Measurements from ENCODE around the gene SLC8A3.
A peak's percentile ranks its signal among the peaks of the same experiment; 100 is the strongest.

Gene SLC8A3

DNA sequence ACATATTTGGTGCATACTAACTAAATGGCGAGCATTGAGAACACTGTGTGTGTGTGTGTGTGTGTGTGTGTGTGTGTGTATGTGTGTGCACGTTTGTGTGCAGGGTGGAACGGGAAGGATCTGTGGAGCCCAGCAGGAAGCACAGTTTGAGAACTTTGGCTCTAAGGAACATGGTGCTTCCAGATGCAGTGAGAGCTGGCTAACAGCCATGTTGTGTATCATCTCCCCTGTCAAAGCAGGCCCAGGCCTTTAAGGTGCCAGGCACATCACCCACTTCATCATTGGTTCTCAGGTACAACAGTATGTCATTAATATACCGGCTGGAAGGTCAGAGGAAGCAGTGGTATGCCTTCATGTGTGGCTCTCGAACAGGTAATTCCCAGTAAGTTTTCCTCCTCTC is 72.5 kb downstream of the SLC8A3 start:
- DNase-seq = no peak

DNA sequence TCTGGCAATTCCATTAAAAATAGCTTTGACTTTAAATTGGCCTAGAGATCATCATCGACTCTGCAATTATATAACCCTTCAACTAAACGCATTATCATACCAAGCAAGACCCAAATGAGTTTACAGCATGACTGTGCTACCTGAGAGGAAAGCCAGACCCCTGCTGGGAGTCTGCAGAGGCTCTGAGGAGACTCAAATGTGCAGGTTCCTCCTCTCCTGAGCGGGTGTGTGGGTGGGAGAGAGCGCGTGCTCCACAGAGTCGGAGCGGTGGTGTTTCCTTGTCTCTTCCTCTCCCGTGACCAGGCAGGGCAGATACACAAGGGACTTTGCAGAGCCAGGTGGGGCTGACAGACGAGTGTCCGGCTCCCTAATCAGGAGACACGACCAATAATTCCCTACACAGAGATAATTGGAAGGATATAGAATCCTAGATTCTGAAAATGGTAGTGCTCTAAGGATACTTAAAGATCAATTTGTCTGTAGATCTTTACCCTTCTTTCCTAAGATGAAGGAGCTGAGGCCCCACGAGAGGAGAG is 74.1 kb downstream of the SLC8A3 start:
- DNase-seq = no peak

DNA sequence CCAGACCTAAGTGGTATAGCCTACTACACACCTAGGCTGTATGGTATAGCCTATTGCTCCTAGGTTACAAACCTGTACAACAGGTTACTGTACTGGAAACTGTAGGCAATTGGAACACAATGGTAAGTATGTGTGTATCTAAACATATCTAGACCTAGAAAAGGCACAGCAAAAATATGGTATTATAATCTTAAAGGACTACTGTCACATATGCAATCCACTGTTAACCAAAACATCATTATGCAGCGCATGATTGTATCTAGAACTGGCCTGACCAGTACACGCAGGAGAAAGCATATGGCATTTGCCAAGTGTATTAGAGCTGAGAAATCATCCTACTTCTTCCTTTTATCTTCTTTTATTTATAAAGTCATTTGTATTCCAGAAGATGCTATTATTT is 75.5 kb downstream of the SLC8A3 start:
- DNase-seq = no peak

DNA sequence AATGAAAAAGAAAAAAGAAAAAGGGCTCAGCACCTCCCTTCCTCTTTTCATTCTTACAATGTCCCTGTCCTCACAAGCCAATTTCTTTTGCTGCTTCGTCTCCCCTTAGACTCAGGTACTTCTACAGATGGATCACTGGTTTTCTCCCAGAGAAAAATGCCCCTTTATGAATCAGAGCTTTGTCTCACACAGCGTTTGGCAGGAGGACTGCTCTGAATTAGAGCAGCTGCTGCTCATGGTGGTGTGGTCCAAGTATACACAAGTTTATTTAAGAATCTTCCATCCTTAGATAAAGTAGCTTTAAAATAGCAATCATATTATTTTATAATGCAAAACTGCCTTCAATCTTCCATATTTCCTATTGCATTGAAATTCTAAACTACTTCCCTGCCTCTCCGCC is 80.3 kb downstream of the SLC8A3 start:
- DNase-seq = no peak

DNA sequence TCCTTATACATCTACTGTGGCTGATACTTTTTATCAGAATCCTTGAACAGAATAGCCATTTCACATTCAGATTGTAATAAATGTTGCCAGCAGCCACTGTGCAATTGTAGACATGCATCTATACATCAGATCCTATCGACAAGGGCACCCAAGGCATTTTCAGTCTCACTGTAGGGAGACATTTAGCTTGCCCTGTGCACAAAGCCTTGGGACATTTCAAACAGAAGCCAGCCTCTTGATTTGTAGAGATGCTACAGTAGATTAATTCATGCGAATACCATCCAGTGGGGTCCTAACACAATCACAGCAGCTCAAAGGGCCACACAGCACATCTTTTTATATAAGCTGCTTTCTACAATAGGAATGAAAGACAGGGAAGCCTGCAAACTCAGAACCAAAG is 81.4 kb downstream of the SLC8A3 start:
- DNase-seq = no peak

DNA sequence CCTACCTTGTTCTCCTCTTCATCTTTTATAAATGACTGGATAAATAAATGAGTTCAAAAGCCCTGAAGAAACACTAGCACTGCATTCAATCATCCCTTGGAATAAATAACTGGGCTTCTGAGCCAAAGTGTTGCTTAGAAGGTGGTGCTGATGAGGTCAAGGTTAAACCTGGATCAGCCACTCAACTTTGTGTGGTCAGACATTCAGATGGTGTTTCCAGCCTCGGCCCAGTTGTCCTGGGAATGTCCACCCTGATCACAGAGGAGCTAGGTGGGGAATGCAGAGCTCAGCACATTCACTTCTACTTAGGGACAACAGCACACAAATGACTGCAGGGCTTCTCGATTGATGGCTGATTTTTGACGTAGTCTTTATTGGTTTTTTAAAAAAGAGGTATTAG is 88.7 kb downstream of the SLC8A3 start:
- no peak for DNase-seq

DNA sequence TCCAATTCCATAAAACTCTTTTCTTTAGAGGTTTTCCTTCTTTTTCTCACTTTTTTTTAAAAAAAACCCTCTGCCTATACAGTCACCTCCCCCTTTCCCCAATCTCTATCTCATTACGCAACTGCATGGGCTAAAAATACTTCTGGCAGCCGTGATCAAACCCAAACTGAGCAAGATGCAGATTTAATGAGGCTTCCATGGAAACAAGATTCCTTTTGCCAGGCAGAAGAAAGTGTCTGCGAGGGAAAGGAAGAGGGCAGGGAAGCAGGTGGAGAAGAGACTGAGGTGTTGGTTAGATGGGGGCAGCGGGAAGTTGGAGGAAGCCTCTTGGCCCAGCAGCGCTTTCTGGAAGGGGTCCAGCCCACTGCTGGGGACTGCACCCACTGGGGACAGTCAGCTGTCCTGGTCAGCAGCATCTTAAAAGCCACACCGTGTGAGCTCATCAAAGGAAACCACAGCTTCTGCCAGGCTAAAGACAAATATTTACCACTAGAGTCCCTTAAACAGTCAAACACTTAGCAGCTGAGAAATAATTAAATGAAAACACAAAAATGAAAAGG is 90.4 kb downstream of the SLC8A3 start:
- no peak for DNase-seq

DNA sequence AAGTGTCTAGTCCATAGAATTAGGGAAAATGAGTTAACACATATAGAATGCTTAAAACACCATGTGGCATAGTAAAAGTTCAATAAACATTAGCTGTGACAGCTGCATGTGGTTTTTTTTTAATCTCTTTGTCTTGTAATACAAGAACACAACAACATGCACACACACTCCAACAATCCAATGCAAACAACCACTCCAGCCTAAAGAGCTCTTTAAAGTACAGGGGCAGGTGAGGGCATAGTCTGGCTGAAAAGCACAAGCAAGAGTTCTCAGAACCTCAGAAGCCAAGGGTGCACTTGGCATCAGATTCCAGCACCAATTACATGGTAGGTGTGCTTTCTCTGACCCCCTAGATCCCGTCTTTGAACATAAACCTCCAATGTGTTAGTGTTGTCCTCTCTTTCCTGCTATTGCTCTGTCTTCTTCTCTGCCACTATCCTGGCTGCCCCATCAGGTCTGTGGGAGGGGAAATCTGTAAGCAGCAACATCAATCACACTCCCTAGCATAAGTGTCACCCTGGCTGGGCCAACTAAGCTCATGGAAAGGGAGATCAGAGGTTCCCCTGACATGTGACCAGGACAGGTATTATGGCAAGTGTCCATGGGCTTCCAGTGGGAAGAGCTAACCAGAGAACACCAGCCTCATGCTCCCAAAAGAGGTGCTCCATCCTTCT is 91.0 kb downstream of the SLC8A3 start:
- no peak for DNase-seq

DNA sequence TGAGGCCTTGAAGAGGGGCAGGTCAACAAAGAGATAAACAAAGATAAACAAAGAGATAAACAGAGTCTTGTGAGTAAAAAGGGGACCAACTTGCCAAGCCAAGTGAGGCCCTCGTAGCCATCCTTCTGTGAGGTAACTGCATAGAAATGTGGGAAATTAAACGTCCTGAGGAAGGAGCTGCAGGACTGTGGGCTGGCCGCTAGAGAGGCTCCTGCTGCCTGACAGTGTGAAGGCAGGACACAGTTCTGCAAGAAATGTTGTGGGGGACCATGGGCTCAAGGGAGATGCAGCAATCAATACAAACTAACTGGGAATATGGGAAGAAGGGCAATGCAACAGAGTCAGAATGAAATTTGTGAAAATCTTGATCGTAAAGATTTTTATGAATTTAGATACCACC is 91.9 kb downstream of the SLC8A3 start:
- DNase-seq = no peak

DNA sequence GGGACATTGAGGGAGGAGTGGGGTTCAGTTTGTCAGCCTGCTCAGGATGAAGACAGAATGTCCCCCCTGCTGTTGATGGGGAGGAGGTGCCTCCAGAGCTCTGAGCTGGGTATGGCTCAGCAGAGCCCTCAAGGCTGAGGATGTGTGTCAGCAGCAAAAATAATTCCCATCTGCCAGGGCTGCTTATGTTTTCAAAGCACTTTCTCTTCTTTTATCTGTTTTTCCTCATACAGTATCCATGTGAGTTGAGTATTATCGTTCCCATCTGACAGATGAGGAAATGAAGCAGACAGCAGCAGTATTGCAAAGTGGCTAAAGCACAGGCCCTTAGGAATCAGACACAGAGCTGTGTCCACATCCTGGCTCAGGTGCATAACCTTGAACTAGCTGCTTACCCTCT is 94.1 kb downstream of the SLC8A3 start:
- DNase-seq = no peak

DNA sequence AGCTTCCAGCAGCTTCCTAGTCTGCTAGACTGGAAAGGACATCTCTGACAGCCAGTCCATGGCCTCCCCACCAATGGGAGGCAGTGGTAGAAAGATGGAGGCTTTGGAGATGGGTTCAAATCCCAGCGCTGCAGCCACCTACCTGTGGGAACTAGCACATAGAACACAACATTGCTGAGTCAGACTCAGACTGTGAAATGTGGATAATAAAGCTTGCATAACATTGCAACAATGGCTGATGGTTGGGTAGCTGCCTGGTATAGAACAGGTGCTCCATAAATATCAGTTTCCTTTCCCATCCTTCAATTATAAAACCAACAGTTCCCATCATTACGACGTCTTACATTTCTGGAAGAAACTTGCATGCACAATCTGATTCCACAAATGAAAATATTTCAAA is 94.6 kb downstream of the SLC8A3 start:
- no peak for DNase-seq

DNA sequence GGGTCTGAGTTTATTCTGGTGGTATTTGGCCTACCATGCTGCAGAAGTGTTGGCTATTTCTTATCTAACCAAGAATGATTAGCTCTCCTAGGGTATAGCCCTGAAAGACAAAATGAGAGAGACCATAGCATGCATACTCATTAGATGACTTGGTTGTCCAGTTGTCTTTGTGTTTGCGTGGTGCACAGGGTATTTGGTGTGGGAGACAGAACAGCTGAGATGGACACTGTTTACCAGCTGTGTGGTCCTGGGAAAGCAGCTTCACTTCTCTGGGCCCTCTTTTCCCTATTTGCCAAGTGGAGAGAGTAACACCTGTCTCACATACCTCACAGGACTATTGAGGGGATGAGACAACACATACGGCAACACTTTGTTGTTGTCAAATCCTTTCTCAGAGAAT is 95.6 kb downstream of the SLC8A3 start:
- DNase-seq = no peak

DNA sequence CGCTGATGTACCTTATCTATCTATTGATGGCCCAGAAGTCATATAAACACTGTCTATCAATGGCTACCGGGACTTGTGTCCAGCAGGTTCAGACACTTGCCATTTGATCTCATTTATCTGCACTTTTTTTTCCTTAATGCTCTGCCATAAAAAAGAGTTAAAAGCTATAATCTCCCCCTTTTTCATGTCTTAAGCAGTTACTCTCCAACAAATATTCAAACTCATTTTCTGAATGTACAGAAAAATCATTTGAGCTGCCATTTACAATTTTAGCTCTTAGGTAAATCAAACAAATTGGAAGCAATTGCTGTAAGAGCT is 101.4 kb downstream of the SLC8A3 start:
- no peak for DNase-seq

DNA sequence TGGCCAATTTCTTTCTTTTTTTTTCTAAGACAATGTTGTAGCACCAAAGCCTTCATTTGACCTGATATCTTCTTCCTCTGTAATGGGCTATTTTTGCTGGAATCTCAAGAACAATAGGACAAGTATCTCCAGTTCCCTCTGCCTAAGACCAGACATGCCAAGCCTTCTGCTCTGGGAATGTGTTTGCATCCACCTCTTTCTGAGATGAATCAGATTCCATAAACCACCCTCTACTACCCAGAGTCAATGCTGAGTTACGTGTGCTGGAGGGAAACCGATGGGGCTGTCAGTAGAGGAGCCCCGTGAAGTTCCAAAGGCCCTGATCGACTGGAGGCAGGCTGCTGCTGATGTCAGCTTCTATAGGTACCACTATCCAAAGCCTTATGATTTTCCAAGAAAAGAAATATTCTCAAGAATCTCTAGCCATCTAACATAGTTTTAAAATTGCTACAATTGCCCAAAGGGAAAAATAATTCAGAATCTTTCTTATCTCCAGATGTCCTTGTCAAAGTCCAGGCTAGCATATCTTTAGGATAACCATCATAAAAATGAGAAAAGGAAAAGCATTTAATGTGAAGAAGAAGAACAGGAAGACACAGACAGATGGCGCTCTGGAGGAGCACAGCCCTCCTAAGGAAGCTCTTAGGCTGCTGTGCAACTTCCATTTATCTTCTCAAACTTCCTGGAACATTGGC is 101.9 kb downstream of the SLC8A3 start:
- peak; percentile 5 for DNase-seq

DNA sequence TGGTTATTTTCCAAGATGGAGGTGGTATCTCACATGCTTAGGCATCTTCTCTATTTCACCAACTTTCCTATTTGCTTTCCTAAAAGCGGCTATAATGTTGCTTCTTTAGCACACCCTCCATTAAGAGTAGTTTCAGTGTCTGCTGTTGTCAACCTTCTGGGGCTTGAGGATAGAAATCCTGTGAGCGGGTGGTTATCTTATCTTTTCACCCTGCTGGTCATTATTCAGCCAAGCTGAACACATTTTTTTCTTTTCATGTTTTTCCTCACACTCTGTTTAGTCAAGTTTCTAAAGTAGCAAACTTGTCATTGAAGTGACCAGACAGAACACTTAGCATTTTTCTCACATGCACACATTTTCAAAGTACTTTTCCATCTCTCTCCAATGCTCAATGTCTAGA is 104.5 kb downstream of the SLC8A3 start:
- no peak for DNase-seq

DNA sequence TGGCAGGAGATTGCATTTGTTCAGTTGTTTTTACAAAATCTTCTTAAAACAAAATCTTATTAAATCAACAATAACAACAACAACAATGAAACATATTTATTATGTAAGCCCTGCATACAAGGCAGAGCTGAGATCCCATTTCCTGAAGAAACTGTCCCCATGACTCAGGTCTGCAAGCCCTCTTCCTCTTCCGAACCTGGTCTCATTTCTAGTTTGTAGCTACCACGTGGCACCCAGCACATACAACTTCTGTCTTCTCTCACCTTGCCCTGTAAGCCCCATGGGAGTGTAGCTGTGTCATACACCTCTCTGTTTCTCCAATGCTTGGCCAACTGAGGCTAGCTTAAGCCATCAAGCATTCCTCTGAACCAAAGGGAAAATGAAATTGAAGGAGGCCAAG is 106.4 kb downstream of the SLC8A3 start:
- no peak for DNase-seq

DNA sequence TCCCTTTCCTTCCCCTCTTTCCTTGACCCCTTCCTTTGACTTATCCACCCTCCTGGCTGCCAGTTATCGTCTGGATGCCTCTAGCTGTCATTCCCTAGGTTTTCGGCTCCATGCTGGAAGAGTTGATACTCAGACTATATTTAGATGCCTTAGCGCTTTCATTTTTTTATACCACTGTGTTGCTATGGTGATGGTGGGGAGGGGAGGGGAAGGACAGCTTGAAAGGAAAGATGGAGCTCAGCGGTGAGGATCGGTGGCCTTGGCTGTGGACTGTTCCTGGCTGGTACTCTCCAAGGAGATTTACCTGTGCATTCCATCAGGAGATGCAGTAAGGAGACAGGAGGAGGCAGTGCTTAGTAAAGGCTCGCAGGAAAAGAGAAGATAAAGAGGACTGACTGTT is 108.7 kb downstream of the SLC8A3 start:
- no peak for DNase-seq

DNA sequence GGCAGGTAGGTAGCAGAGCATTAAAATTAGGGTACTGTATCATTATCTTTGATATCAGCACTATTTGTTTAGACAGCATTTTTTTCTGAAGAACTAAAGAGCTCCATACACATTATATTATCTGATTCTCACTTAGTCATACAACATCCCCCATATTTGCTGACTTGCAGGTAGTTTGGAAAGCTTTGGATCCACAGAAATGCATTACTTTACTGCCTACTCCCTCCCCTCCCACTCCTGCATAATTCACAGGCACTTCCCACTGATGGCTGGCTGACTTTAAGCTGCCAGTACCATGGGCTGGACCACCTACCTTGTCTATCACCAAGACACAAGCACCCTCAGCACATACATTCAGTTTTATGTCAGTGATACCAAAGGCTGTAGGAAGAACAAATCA is 110.4 kb downstream of the SLC8A3 start:
- DNase-seq = no peak

DNA sequence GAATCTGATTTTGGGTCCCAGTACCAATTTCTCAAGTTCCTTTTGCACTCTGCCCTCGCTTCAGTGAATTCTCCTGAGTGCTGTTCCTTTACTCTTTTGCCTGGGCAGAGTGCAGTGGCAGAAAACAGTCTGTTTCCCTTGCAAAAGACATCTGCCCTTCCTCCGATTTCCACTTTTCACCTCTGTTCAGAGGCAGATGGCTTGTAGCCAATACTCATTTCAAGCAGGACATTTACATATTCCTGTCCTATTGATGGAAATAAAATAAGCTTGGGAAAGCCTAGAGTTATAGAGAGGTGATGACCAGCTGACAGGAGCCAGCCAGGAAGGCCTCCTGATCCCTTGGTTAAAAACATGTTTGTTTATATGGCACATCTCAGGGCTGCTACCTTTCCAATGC is 111.0 kb downstream of the SLC8A3 start:
- DNase-seq = no peak

DNA sequence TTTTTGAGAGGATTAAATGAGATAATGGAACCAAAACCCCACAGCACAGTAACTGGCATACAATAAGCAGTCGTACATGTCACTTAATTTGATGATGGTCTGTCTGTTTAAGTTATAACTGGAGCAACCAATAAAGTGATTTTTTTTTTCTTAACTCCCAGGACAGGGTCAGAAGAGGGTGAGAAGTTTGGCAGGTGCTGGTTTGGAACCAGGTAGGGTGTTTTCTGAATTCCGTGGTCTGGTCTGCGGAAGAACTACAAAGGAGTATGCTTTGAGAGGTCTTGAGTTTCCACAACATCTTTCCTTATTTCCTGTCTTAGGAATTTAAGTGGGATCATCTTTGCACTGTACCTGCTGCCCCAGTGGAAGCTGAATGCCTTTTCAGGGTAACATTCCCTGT is 111.7 kb downstream of the SLC8A3 start:
- DNase-seq = no peak

DNA sequence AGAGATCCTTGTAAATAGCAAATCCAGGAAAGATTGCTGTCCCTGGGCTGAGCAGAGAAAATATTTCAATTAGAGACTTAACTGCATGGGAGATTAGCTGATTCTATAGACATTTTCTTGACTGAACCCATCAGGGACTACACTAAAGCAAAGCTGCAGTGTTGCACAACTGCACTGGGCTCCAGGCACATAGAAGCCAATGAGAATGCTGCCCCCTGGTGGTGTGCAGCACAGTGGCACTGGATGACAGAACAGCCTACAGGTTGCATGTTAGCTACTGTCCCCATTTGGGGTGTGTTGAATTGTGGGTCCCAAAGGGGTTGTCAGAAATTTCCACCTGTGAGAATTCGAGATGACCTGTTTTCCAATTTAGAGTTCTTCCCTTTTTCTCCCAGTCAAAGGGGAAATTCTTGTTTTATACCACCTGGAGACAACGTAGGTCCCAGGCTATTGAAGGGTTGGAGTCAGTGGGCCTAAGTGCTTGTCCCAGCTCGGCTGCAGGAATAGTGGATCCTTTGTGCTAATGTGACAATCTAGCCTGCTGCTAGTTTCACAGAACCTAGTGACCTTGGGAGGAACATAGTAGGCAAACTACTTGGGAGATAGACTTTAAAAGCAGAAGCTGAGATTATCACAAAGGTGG is 114.7 kb downstream of the SLC8A3 start:
- DNase-seq = peak; percentile 71

DNA sequence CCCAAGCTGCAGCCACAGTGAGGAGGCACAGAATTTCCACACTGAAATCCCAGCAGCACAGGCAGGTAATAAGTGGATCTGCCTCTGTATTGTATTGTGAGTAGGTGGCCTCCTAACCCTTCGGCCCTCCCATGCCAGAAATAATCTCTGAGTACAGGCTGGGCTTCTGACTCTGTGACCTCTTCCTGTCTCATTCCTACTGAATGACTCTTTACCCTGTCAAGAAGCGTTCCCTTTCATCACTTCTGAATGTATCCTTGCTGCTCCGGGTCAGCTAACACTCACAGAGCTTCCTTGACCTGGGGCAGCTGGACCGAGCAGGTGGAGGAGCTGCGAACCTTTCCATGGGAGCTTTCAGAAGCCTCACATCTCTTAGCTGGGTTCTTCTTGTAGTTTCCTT is 119.6 kb downstream of the SLC8A3 start:
- no peak for DNase-seq

DNA sequence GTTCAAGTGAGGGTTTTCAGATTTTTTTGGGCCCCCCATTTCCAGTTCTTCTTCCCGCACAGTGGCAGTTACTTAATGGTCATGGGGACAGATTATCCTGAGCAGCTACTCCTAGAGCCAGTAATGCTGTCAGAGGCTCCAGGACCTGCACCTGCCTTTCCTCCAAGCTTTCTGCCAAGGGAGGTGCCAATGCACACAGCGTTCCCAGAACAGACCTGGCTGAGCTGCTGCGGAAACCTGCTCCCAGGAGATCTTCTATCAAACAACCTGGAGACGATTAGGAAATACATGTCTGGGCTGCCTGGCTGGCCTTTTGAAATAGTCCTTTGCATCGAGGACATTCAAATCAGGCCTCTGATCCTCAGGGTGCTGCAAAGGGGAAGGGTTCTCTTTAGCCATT is 120.9 kb downstream of the SLC8A3 start:
- no peak for DNase-seq
